SK-N-MC (cell line): ENCODE data around the gene ABHD2.

Source experiments
- EZH2 ChIP-seq: fragments of 200-600 bp; sonication (generic); IDR thresholded peaks from one replicate; pipeline ENCODE4 v1.6.1; 2017; ENCODE audit warnings: antibody characterized with exemption
- FOXP2 ChIP-seq: optimal IDR thresholded peaks from 2 replicates; pipeline ENCODE3; 2011; ENCODE audit warnings: mild to moderate bottlenecking, moderate library complexity; ENCODE audit not compliant: insufficient read depth; ENCODE audit errors: extremely low read length, control extremely low read depth
- POLR2AphosphoS5 ChIP-seq: IDR thresholded peaks from 2 replicates; pipeline ENCODE4 v1.6.1; 2012; ENCODE audit warnings: mild to moderate bottlenecking, low read depth, low read length, borderline replicate concordance

GRCh38 chr15:89150762-89151664 lies 62.8 kb downstream of the ABHD2 start:
- no peak for TF ChIP-seq EZH2
- TF ChIP-seq POLR2AphosphoS5, result no peak
- TF ChIP-seq FOXP2, result no peak
